Measurements from ENCODE around the gene C10orf53.

Gene C10orf53

GRCh38 chr10:49738616-49739360, 59.3 kb downstream of the C10orf53 start:
- no peak for DNase-seq

- no peak for DNase-seq
These were observed 60.0 kb downstream of the C10orf53 start for GRCh38 chr10:49739426-49739825.

GRCh38 chr10:49740346-49741107, 61.1 kb downstream of the C10orf53 start:
- no peak for DNase-seq

- no peak for DNase-seq
These were observed 61.9 kb downstream of the C10orf53 start for GRCh38 chr10:49741108-49741995.

DNA sequence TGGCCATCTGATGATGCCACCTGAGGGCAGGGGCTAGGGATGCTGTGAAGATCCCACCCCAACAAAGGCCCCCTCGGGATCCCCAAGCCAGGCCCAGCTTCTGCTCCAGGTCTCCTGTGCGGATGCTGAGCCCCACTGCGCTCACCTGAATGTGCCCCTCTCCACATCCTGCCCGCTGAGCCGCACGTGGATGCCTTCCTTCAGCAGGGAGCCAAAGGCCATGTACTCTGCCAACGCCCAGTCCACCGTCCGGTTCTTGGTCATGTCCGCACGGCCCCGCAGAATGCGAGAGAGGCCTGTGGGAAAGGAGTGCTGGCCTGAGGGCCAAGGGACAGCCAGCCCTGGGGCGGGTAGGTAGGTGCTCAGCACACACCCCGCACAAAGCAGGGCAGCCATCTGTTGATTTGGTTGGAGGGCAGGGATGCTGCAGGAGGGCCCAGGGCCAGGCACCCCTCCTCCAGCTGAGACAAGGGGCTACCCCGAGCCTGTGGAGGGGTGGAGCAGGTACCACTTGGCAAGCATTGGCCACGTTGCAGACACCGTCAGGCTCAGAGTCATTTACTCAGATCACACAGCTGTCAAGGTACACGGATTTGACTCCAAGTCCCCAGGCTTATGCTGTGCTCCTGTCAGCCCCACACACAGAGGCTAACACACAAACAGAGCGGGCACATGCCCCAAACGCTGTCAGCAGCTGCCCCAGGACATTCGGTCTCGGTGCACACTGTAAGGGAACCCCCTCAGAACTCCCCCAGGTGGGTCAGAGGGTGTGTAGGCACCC, 63.4 kb downstream of the C10orf53 start:
- DNase-seq: no peak

GRCh38 chr10:49743464-49744075, 64.1 kb downstream of the C10orf53 start:
- DNase-seq: no peak

DNA sequence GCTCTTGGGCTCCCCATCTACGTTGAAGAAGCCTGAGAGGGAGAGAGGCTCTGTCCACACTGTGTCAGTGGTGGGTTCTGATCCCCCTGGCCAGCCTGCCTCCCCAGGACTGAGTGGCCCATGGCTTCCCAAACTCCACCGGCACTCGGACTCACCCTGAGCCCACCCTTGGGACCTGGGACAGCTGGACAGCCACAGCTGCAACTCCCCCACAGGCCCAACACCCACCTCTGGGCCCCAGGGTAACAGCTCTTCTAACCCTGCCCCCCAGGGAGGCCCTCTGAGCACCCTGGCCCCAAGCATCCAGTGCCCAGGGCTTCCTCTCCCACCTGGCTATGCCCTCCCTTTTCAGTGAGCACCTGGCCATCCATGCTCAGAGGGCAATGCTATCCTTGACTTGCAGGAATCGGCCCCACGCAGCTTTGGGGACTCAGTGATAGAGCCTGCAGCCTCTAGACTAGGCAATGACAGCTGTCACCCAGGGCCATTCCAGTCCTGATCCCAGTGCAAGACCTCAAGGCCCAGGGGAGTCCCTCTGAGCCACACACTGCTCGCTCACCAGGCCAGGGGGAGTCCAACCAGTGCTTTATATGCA, 64.7 kb downstream of the C10orf53 start:
- DNase-seq: no peak

DNA sequence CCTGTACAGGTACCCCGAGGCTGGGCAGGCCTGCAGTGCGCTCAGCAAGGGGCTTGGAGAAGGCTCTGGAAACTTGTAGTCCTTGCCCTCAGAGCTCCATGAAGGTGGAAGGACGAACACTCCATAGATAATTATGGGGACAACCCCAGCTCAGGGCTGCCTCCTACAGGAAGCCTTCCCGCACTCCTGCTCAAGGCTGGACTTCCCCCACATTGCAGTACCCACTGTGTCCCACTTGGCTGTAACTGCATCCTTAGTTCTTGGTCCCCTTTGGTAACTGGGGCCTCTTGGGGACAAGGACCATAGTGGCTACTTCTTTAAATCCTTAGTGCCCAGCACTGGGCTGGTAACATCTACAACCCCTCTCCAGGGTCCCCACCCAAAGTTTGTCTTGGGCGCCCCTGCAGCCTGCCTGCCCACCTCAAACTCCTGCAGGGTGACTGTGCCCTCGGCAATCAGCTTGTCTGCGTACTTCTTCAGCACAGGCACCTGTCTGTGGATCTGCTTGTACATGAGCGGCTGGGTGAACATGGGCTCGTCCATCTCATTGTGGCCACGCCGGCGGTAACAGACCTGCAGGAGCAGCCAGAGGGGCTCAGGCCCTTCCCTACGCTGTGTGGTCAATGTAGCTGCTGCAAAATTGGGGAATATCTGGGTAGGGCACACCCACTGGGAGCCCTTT, 65.6 kb downstream of the C10orf53 start:
- no peak for DNase-seq

DNA sequence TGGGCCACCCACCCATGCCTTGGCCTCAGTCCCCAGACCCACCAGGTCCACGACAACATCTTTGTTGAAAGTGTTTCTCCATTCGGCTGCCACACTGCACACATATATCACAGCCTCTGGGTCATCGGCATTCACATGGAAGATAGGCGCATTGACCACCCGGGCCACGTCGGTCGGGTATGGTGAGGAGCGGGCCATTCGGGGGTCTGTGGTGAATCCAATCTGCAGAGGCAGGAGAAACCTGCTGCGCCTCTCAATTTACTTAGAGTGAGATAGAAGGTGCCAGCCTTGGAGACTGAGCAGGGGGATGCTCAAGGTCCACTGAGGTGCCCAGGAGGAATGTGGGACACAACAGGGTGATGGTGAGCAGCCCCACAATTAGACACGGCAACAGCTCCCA, 66.3 kb downstream of the C10orf53 start:
- no peak for DNase-seq

DNA sequence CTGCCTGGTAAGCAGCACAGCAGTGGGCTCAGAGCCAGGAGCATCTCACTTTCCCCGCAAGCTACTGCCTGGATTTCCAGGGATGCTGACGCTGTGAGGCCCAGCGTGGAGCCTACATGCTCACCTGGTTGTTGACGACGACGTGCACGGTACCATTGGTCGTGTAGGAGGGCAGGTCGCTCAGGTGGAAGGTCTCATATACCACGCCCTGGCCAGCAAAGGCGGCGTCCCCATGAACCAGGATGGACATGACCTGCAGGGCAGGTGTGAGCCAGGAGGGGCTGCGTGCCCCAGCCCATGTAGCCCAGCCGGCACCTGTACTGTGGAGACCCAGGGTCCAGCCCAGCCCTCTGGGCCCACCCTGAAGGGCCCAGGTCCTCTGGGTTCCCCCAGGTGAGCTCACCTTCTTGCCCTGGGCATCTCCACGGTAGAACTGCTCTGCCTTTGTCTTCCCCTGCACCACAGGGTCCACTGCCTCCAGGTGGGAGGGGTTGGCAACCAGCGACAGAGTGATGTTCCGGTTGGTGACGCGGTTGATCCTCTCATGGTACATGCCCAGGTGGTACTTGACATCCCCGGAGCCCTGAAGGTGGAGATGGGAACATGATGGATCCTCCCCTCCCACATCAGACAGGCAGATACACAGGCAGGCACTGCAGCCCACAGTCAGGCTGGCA, 67.3 kb downstream of the C10orf53 start:
- DNase-seq: no peak

Data from effector CD4-positive, alpha-beta T cell (primary cell).